ENCODE measurements around the gene HAUS6. TPM values are rescaled to one million over a fixed set of nuclear protein-coding genes. Genes with fewer than 3 reads are reported as not detected.

Gene HAUS6
- 10.7 and 20.9 TPM in 2 replicates for total RNA-seq

GRCh38 chr9:19102631-19103345, at the start of gene HAUS6:
Gene HAUS6 (minus strand): TSS chr9:19102904. CDS start chr9:19102651, 253 bp downstream.

GRCh38 chr9:19048966-19049916, 53.5 kb downstream of the HAUS6 start, which contains the start of gene RRAGA:
Gene RRAGA (plus strand): TSS chr9:19049427. CDS start chr9:19049660, 233 bp downstream.

GRCh38 chr9:19033015-19033414, 69.7 kb downstream of the HAUS6 start, which contains the start of gene SAXO1:
Gene SAXO1 (minus strand): TSS chr9:19033209. CDS start chr9:19032908, 301 bp downstream.

Other genes starting within 250 kb of the HAUS6 start
- 0.05 TPM in 1 of 2 replicates, not detected in the other for gene SAXO1, start 69.7 kb downstream of the HAUS6 start, total RNA-seq
- 46.3 and 51.2 TPM in 2 replicates for gene RRAGA, start 53.5 kb downstream of the HAUS6 start, total RNA-seq
- gene PLIN2, start 24.6 kb upstream of the HAUS6 start, total RNA-seq: 91.2 and 218 TPM in 2 replicates
- 43.7 and 53.6 TPM in 2 replicates for gene DENND4C, start 127.8 kb upstream of the HAUS6 start, total RNA-seq